PC-9 (cell line): Measurements from ENCODE around the gene SH3RF3. TPM values are rescaled to one million over a fixed set of nuclear protein-coding genes. Genes with fewer than 3 reads are reported as not detected.

Source experiments
- BruUV-seq: library from RNA; stranded (reverse); fragments of 400-500 nt; replicated peaks from 2 replicates; lab custom pipeline; 2021; lab: Mats Ljungman, UMichigan
- CTCF ChIA-PET: fragments of 300-600 bp; sonication (Branson Sonifier 250); formaldehyde crosslinking; loops from one replicate; lab custom pipeline; 2022; ENCODE audit warnings: antibody characterized with exemption; lab: Charles Lee
- POLR2A ChIA-PET: fragments of 300-600 bp; sonication (Branson Sonifier 250); formaldehyde crosslinking; loops from one replicate; lab custom pipeline; 2022; ENCODE audit warnings: antibody characterized with exemption; ENCODE audit not compliant: unreplicated experiment; lab: Charles Lee
- DNase-seq, 2 experiments: peaks; one replicate each; pipeline versions ENCODE4 v3.0.0 to v3.0.0-alpha.2; 2015 to 2022; ENCODE audit warnings: mixed read lengths in 1 of 2
- H2AFZ ChIP-seq: fragments of 200-600 bp; sonication (generic); 2 replicates; pipeline ENCODE4 v1.8.1; 2017; ENCODE audit warnings: antibody characterized with exemption
- H3F3A ChIP-seq: fragments of 200-600 bp; sonication (generic); 2 replicates; pipeline ENCODE4 v1.8.1; 2017; ENCODE audit warnings: antibody characterized with exemption, mild to moderate bottlenecking, low read depth; ENCODE audit not compliant: insufficient read depth
- H3K27ac ChIP-seq: fragments of 200-600 bp; sonication (generic); 2 replicates; pipeline ENCODE4 v1.6.1; 2016; ENCODE audit warnings: mixed run types
- H3K27me3 ChIP-seq: fragments of 200-600 bp; sonication (generic); 2 replicates; pipeline ENCODE4 v1.6.1; 2016; ENCODE audit warnings: low read depth, mixed run types; ENCODE audit not compliant: insufficient read depth
- H3K36me3 ChIP-seq: fragments of 200-600 bp; sonication (generic); 2 replicates; pipeline ENCODE4 v1.6.1; 2016; ENCODE audit warnings: low read depth, mixed run types
- H3K4me1 ChIP-seq: fragments of 200-600 bp; sonication (generic); replicated peaks from 2 replicates; pipeline ENCODE4 v1.6.1; 2016; ENCODE audit warnings: mixed run types; ENCODE audit not compliant: insufficient read depth
- H3K4me2 ChIP-seq: fragments of 200-600 bp; sonication (generic); 2 replicates; pipeline ENCODE4 v1.6.1; 2017; ENCODE audit warnings: mixed run types
- H3K4me3 ChIP-seq: fragments of 200-600 bp; sonication (generic); 2 replicates; pipeline ENCODE4 v1.6.1; 2016; ENCODE audit warnings: mixed run types
- H3K79me2 ChIP-seq: fragments of 200-600 bp; sonication (generic); 2 replicates; pipeline ENCODE4 v1.6.1; 2017; ENCODE audit warnings: low read depth, mixed run types
- H3K9me2 ChIP-seq: fragments of 200-600 bp; sonication (generic); 2 replicates; pipeline ENCODE4 v1.8.1; 2017; ENCODE audit warnings: mild to moderate bottlenecking; ENCODE audit not compliant: insufficient read depth
- H3K9me3 ChIP-seq: fragments of 200-600 bp; sonication (generic); 2 replicates; pipeline ENCODE4 v1.8.1; 2016; ENCODE audit warnings: low read depth; ENCODE audit not compliant: insufficient read depth
- H4K20me1 ChIP-seq: fragments of 200-600 bp; sonication (generic); 2 replicates; pipeline ENCODE4 v1.8.1; 2017; ENCODE audit not compliant: insufficient read depth
- CTCF ChIP-seq: fragments of 200-600 bp; sonication (generic); conservative IDR thresholded peaks from 2 replicates; pipeline ENCODE4 v1.6.1; 2017; ENCODE audit warnings: mixed run types, antibody characterized with exemption, mild to moderate bottlenecking, moderate library complexity
- EZH2 ChIP-seq: fragments of 200-600 bp; sonication (generic); IDR thresholded peaks from 2 replicates; pipeline ENCODE4 v1.8.0; 2017; ENCODE audit warnings: antibody characterized with exemption, low read depth
- intact Hi-C: fragments of 100-400 bp; cut with micrococcal nuclease; formaldehyde crosslinking; loops from one replicate; pipeline ENCODE4 v1.10.0; 2022; ENCODE audit not compliant: unreplicated experiment
- total RNA-seq: library from RNA; stranded (reverse); gene quantifications from 2 replicates; pipeline ENCODE4 v1.2.3, GENCODE V29; 2021

SH3RF3 gene
- total RNA-seq, 1 experiment from 2014 or later, result 6.1 TPM

GRCh38 chr2:109166811-109167210 is 37.8 kb downstream of the SH3RF3 start:
- no peak overlapping the region for H3K27ac ChIP-seq
- H4K20me1 ChIP-seq, result peaks cover 8% of the 10 kb centered on the region; the same call in 1 of the 2 replicates
- no peak for TF ChIP-seq EZH2
- no peaks in the 10 kb centered on the region for H3K27me3 ChIP-seq
- no peak for DNase-seq
- H3K36me3 ChIP-seq, result no peaks in the 10 kb centered on the region
- H3K4me1 ChIP-seq, result 0 out of 2 replicates have a peak, but pooled peaks cover 6% of the 10 kb centered on the region
- H3K9me2 ChIP-seq, result no peaks in the 10 kb centered on the region
- no peaks in the 10 kb centered on the region for H3K9me3 ChIP-seq
- H3K4me3 ChIP-seq, result no peak overlapping the region
- POLR2A ChIA-PET, result interaction anchor here (0.6 kb wide), 1 partner anchor 165 kb away, joined by 4 read pairs; no protein-coding TSS in a partner anchor
- 0 out of 2 replicates have a peak, but pooled peaks cover 11% of the 10 kb centered on the region for H3K79me2 ChIP-seq
- no peak overlapping the region for H2AFZ ChIP-seq
- intact Hi-C loops, result no loop called here
- BruUV-seq, result no TSS peak
- no peaks in the 10 kb centered on the region for H3F3A ChIP-seq
- no peak overlapping the region for H3K4me2 ChIP-seq
- CTCF ChIA-PET, result no interaction called here

- intact Hi-C loops, result no loop called here
Measured at GRCh38 chr2:109168086-109168485, 39.1 kb downstream of the SH3RF3 start.

DNA sequence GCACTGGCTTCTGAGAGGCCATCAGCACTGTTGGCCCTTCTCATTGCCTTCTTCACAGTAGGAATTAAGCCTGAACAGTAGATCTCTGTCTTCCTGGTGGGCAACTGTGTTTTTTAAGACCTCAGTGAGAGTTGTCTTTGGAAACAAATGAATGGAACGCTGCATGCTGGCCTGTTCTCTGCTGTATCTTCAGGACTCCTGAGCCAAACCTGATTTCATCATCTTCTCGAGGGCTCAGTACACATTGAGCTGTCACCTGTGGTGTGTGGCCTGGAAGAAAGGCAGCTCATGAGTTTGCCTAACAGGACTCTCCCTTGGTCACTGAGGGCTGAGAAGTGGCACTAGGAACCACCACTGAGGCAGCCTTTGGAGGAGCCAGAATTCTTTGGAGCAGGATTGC is 39.7 kb downstream of the SH3RF3 start:
- no peak for DNase-seq
- 0 out of 2 replicates have a peak, but pooled peaks cover 16% of the 10 kb centered on the region for H3K79me2 ChIP-seq

More at GRCh38 chr2:109168086-109168485, 39.1 kb downstream of the SH3RF3 start:
- TF ChIP-seq CTCF (no peak), EZH2 (no peak)
- ChIA-PET CTCF (no interaction called here), POLR2A (no interaction called here)
- Histone ChIP-seq H3K4me1 (0 out of 2 replicates have a peak, but pooled peaks cover 6% of the 10 kb centered on the region), H3K9me2 (no peaks in the 10 kb centered on the region), H2AFZ (no peak overlapping the region), H3F3A (no peaks in the 10 kb centered on the region), H3K4me2 (no peak overlapping the region), H3K9me3 (no peaks in the 10 kb centered on the region), H3K79me2 (0 out of 2 replicates have a peak, but pooled peaks cover 16% of the 10 kb centered on the region), H3K27ac (no peak overlapping the region), H3K27me3 (no peaks in the 10 kb centered on the region), H3K36me3 (no peaks in the 10 kb centered on the region), H4K20me1 (peaks cover 4% of the 10 kb centered on the region; the same call in 1 of the 2 replicates), H3K4me3 (no peak overlapping the region)
- DNase-seq, result no peak
- BruUV-seq, result no TSS peak

More for the DNA sequence above, 39.7 kb downstream of the SH3RF3 start:
- no peaks in the 10 kb centered on the region for H3K36me3 ChIP-seq
- no peak for TF ChIP-seq CTCF
- no peak for TF ChIP-seq EZH2
- BruUV-seq, result no TSS peak
- H4K20me1 ChIP-seq, result peaks cover 4% of the 10 kb centered on the region; the same call in 1 of the 2 replicates
- ChIA-PET CTCF (no interaction called here), POLR2A (no interaction called here)
- no peaks in the 10 kb centered on the region for H3K27me3 ChIP-seq
- H3K9me3 ChIP-seq, result no peaks in the 10 kb centered on the region
- H3K4me1 ChIP-seq, result 0 out of 2 replicates have a peak, but pooled peaks cover 6% of the 10 kb centered on the region
- H3K9me2 ChIP-seq, result no peaks in the 10 kb centered on the region
- H3K4me3 ChIP-seq, result no peak overlapping the region
- H3K27ac ChIP-seq, result no peak overlapping the region
- H3F3A ChIP-seq, result no peaks in the 10 kb centered on the region
- no peak overlapping the region for H3K4me2 ChIP-seq
- no peak overlapping the region for H2AFZ ChIP-seq
- intact Hi-C loops, result no loop called here
